ENCODE results near the gene CBX8.
A peak's percentile ranks its signal among the peaks of the same experiment; 100 is the strongest.

The CBX8 gene

DNA sequence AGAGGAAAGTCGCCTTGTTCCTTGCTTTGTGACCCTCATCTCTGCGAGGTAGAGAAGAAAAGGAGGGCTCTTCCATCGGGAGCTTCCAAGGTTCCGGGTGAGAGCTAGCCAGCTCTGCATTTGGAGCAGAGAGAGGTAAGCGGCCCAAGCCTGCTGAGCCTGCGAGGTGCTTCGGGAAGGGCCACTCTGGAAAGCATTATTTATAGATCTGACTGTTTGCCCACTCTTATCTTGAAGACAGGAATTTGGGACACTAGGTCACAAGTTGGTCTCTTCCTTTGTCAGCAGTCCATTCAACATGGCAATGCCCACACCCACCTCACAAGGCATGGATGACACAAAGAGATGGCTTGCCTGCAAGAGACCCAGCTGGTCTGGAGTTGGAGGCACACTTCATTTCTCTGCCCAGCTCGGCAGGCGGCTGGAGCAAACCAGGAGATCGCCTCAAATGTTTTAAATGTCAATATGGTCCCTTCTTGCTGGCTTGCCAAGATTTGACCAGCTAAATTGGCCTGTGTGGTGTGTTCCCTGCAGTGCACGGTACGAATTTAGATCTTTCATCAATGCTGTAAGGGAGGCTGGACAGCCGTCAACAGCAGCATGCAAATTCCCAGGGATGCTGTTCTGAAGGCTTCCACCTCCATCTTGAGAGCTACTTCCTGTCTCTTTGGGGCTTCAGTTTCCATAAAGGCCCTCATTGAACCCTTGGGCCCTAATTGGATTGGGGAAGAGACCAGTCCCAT is 22.8 kb upstream of the CBX8 start:
- DNase-seq (ENCODE audit: low spot score): no peak

DNA sequence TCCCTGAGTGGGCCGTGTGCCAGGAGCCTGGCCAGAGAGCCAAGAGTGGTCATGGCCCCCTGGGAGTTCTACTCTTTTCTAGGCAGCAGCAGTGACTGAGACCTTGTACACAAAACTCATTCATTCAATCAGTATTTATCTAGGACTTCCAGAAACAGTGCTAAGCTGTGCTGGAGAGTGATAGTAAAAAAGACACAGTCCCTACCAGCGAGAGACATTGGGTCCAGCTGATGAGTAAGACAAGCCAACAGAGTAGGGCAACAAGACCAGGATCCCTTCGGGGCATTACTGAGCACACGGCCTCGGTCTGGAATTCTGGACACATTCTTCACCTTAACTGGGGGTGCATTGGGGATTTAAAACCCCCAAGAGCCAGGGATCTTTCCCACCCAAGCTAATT is 22.2 kb upstream of the CBX8 start:
- DNase-seq (ENCODE audit: low spot score): no peak

DNA sequence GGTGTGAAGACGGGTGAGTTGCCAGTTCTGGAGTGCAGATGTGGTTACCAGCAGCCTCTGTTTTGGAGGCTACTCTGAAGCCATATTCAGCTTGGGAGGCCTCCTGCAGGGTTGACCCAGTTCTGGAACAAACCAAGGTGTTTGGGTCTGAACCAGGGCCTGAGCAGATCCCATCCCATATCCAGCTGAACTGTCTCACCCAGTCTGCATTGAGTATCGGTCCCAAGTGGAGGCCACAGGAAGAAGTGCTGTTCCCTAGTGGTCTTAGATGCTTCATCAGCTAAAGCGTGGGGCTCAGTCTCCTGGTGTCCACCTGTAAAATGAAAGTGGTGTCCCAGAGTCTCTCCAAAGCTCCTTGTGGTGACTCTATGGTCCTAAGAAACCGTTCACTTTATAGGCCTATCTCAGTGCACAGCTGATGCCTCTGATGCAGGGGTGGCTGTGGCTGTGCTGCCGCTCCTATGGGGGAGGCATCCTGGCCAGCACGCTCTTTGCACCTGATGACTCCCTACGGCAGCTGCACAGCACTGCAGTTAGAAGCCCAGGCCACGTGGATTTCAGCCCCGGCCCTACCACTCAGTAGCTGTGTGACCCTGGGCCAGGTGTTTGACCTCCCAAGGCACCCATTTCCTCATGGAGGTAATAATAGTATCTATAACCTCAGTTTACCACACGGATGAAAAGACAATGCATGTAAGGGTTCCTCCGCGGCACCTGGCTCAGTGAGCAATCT is 21.3 kb upstream of the CBX8 start:
- no peak for DNase-seq (ENCODE audit: low spot score)

DNA sequence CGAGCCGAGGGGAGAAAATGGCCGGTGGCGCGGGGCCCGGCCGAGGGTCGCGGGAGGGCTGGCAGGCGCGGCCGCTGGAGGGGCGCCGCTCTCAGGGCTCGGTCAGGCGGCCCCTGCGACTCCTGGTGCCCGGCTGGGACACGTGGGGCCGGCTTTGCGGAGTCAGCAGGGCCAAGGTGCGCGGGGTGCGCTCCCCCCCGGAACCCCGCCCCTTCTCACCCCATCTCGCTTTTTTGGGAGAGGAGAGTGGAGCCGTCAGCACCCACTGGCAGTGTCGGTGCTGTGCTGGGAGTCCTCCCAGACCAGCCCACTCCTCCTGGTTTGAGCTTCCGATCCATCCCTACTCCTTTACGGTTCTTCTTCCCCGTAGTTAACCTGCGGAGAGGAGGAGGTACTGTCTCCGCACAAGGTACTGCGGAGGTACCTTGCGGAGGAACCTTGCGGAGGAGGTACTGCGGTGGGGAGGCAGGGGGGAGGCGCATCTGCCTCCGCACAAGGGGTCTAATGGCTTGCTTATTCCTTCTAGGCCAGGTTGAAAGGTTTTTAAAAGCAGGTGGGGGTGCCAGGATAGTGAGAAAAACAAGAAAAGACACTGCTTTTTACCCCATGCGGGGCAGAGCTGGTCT is 19.1 kb upstream of the CBX8 start:
- DNase-seq (ENCODE audit: low spot score): no peak

DNA sequence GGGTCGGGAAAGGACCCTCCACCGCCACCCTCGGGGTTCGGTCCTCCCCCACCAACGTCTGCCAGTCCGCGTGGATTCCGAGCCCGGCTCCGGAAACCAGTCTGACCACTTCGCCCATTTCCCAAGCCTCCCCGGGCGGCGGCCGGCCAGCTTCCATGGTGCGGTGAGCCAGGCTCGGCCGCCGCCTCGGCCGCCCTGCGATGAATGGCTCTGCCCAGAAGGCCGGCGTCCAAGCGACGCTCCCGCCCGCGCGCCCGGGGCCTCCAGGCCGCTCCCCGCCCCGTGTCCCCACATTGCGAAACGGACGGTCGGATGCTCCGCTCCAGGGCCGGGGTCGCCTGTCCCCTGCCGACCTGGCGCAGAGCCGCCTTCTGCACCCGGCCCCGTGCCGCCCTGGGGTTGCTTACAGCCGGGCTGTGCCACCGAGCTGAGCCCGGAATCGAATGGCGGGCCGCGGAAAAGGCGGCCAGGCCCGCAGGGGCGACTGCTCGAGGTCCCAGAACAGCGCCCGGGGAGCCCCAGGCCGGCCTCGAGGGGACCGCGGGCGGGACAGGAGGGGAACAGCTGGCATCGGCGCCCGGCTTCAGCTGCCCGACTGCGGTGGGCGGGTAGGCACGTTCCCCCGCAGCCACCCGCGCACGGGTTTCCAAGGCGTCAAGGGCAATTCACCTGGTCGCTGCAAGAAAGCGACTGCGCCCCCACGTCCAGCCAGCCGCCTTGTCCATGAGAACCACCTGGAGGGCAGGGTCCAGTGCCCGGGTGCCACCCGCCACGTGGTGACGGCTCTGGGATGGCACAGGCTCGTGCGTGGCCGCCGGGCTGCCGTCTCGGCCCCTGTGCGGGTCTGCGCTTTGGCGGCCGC is 18.3 kb upstream of the CBX8 start:
- no peak for DNase-seq (ENCODE audit: low spot score)

DNA sequence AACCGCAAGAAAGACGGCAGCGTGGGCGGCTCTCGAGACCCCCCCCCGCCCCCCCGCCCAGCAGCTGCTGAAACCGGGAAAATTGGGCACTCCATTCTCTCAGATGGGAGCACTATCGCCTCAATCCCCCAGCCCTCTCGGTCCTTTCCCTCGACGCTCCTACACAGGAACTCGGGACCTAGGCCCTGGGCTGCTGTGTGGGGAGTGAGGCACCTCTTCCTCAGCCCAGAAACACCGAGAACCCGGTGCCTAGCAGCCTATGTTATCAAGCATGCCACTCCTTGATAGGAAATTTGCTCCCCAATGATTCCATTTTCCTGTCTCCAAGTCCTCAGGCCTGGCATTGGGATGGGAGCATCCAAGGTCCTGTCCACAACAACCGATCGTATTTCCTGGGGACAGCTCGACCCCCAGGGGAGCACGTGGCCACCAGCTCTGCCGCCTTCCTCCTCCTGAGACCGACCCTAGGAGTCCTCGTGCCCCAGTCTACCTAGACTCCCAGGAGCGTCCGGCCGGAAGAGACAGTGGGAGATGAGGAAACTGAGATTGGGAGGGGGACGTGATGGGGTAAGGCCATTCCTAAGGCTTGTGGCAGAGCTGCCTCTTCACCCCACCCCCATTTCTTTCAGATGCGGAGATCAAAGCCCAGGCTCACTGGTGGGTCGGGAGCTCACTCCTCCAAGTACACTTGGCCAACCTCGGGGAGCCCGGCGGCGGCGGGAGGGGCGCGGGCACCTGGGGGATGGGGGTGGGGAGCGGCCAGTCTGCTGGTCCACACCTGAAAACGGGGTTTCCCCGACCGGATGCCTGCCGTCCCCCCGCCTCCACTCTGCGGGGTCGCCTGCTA is 17.5 kb upstream of the CBX8 start:
- DNase-seq (ENCODE audit: low spot score): no peak

DNA sequence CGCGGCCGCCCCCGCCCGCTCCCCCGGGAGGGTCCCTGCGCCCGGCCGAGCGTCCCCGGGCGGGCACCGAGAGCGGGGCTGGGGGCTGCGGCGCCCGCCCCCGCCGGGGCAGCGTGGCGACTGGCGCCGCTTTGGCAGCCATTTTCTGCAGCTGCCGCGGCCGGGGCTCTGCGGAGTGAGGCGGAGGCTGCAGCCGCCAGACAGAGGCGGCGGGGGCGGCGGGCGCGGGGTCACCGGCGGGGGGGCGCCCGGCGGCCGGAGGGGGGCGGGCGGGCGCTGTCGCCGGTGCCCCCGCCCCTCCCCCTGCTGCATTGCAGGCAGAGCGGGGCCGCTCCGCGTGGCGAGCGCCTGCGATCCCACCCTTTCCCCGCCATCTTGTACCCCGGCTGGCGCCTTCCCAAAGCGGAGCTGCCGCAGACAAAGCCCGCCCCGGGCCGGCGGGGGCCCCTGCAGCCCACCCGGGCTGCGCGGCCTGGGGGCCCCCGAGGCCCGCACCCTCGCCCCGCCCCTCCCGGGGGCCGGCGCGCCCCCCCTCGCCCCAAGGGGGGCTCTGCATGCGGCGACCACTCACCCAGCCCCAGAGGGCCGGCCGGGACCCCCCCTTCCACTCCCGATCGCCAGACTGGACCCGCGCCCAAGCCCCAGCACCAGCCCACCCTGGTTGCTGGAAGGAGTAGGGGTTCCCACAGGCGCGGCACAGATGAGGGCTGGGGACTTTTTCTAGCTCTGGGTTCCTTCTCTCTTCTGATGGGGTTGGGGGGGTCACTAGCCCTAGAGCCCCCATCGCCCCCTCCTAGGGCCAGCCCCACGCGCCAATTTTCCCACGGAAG is 16.6 kb upstream of the CBX8 start:
- DNase-seq (ENCODE audit: low spot score): peak; percentile 61

DNA sequence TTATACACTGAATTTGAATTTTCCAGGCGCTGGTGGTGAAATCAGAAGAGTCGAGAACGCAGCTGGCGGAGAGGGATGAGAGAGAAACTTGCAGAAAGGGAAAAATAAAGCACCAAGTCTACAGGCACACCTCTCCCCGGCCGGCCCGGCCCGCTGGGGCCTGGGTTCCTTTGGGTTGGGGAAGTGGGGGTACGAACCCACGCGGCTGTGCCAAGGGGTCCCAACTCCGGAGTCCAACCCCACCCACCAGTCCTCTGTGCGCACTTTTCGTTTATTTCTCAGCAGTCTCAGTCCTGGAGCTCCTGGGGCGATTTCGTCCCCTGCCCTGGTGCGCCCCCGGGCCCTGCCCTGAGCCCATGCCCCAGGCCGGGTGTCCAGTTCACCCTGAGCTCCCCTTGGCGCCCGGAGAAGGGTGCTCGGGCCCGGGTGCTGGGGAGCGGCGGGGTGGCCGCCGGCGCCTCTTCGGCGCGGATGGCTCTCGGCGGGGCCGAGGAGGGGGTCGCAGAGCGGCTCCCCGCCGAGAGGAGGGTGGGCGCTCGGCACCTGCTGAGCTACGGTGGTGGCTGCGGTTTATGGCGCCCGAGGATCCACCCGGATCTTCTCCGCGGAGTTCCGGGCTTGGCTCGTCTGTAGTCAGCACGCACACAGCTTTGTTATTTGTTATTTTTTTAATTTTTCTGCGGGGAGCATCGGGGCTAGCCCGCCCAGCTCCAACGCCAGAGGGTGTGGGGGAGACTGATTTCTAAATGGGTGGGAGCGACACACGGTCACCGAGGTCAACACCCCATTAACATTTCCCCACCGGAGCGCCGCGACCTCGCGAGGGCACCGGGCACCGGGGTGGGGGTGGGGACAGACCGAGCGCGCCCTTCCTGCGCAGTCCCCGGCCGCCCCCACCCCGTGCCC is 15.7 kb upstream of the CBX8 start:
- DNase-seq (ENCODE audit: low spot score): no peak

DNA sequence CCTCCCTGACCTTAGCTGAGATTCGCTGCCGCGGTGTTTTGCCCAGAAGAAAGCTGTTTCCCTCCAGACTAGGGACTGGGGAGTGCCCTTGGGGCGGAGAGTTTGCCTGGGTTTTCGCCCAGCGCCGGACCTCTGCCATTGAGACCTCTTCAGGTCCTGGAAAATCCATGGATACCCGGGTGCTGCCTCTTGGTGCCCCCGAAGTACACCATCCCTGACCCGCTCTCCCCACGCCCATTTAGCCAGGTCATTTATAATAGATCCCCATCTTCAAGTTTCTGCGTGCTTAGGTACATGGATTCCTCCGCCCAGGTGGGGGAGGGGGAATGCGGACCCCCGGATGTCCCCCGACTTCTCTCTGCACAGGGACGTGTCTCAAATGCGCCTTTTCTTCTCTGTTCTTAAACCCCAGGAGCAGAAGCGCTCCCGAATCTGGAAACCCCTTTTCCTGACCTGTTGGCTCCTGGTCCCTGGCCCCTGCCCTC is 15.0 kb upstream of the CBX8 start:
- DNase-seq (ENCODE audit: low spot score): no peak

DNA sequence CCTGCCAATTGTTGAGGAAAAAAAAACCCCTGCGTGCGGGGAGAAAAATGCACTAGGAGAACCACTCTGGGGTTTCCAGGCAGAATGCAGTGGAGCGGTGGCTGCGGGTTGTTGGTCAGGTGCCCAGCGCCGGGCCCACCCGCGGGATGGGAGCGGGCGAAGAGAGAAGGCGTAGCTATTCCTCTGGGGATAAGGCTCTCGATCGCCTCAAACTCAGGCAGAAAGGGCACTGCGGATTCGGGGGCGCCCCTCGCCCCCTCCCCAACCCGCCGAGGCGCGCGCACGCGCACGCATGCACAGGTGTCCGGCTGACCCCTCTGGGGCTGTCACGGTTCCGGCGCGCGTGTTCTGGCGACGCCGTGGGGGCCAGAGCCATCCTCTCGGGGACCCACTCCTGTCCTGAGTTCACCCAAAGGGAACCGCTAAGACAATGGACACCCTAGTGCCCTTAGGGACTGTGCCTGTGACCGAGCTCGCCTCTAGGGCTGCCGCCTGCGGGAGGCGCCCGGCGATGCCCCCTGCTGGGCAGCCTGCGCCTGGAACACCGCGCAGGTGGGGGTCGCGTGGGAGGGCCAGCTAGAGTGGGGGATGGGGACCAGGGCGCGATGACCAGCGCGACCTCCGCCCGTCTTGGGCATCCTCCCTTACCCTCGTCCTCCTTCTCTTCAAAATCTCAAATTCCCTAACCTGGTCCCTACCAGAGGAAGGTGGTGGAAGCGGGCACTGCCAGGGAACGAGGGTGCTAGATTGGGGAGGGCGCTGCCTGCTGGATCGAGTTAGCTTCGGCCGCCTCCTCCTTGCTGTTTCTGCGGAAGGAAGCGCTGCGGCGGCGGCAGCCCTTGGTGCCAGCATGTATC is 14.4 kb upstream of the CBX8 start:
- peak; percentile 54 for DNase-seq (ENCODE audit: low spot score)

DNA sequence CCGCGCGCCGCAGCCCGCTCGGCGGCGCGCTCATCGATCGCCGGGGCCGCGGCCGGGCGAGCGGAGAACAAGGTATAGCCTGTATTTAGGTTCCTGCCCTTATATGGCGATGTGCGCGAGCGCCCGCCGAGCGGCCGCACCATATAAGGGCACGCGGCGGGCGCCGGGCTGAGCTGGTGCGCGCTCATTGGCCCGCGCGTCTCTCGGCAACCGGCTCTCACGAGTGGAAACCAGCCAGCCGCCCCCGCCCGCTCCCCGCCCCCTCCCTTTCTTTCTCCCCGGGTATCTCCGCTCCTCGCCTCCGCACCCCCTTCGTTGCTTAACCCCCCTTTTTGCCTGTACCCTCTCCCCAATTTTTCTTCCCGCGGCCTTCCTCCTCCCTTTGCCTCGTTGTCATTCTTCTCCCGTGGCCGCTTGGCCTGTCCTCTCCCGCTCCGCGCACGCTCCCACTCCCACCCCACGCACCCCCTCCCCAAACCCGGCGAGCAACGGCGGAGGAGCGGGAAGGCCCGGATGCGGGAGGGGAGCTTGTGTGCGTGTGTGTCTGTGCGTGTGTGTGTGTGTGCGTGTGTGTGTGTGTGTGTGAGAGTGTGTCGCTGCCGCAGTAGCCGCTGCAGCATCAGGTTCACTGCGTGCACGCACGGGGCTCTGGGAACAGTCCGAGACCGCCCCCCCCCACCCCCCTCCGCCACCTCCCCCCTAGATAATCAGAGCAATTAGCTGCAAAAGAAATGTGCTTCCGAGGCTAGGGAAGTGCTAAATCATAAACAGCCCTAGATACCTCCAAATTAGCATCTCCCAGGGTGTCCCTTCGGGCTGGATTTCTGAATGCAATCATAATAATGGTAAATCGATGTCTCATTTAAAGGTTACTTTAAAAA is 13.5 kb upstream of the CBX8 start:
- peak; percentile 87 for DNase-seq (ENCODE audit: low spot score)

DNA sequence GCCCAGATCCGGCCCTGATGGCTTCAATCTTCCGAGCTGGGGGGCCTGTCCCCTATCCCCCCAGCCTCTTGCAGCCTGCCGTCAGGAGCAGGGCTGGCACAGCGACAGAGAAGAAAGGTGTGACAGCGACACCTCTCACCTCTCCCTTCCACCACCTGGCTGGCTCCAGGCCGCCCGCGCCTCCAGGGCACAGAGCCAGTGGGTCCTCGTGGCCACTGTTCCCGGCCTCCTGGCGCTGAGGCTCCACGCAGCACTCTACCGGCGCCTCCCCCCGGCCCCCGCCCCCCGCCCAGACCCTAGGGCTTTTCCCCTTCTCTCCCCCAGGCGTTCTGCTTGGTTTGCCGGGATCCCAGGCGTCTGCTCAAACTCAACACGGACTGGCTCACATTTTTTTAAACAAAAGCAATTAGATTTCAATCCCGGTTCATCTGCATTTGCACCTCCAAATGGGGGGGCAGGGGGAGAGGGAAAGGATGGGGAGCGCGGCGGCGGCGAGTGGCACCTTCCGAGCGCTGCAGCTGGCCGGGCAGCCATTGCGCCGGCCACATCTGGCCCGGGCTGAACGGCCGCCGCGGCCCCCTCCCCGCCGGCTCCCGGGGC is 12.8 kb upstream of the CBX8 start:
- DNase-seq (ENCODE audit: low spot score): no peak

DNA sequence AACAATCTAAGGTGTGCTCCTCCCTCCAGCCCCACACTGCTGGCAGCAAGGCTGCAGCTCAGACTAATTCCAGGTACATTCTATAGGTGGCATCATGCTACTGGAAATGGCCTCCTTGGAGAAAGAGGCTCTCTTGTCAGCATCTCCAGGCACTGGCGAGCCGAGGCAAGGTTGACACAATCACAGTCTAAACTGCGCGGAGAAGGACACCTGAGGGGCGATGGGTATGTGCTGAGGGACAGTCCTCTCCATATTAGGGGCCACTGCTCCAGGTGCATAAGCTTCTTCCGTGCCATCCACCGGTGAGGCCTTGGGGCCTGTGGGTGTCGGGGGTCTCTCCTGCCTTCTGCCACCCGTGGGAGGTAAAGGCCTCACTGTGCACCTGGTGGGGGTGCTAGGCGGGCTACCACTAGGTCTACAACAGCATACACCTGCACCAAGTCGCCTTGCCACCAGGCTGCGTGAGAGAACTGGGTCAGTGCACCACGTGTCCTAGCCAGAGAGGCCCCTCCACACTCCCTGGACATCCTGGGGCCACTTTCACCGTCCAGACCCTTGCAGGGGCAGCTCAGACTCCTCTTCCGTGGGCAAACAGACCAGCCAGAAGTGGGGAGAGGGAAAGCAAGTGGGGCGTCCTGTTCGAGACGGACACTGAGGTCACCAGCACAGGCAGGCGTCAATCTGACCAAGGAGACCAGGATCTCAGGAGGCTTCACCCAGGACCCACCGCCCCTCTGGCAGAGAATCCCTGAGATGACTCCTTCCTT is 12.1 kb upstream of the CBX8 start:
- no peak for DNase-seq (ENCODE audit: low spot score)

DNA sequence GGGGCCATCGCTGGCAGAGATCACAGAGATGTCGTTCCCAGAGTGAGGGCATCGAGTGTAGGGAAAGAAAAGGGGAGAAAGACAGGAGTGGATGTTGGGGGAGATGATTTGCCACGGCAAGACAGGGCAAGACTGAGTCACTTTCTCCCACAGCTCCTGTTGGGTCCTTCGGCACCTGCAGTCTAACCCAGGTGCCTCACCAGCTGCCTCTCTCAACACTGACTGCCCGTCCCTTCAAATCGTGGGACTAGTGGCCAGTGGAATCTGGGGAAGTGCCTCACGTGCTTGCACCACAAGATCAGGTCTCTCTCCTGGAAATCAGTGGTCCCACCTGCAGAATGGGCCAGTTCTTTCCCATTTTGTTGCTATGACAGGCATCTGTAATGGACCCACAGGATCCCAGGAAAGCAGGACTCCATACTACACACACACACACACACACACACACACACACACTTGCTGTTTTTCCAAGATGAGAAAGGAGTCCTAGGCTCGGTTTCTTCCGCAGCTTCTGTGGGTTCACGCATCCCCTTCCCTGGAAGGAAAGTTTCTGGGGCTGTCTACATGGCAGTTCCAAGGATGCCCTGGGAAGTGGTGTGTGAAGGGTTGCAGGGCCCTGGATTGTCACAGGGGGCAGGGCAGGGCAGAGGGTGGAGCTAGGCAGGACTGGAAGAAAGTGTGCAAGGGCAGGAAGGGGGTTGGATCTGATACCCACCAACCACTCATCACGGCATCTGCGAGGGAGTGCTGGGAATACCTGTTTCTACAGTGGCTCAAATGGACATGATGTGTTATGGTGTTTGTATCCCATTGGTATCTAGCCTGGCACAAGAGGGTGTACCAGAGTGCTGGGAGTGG is 10.2 kb upstream of the CBX8 start:
- DNase-seq (ENCODE audit: low spot score): no peak

DNA sequence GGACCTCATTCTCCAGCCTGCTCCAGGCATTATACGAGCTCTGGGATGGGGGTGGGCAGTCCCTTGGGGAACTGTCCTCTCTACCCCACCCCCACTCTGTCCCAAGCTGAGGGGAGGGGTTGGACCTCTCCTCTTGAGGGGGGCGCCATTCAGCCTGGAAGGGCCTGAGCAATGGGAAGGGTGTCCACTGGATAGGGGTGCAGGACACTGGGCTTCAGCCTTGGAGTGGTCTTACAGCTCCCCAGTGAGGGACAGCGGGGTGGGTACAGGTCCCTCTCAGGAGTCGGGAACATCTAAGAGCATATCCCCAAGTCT is 9.5 kb upstream of the CBX8 start:
- DNase-seq (ENCODE audit: low spot score): no peak

Data from hepatic stellate cell (primary cell).